ENCODE data around the gene FAM83E.

DNA sequence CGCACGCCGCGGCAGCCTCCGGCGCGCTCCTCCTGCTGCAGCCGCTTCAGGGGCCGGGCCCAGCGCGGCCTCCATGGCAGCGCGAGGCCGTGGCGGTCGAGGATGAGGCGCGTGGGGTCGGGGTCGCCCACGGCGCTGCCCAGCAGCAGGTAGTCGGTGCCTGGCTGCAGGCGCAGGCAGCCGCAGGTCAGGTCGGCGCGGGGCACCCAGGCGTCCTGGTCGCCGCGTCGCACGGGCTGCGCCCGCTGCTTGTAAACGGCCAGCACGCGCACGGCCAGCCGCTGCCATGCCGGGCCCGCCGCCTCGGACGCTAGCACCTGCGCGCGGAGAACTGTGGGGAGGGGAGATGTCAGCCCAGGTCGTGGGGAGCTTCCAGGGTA, 46.8 kb upstream of the FAM83E start:
- TF ChIP-seq, protein P1, sequence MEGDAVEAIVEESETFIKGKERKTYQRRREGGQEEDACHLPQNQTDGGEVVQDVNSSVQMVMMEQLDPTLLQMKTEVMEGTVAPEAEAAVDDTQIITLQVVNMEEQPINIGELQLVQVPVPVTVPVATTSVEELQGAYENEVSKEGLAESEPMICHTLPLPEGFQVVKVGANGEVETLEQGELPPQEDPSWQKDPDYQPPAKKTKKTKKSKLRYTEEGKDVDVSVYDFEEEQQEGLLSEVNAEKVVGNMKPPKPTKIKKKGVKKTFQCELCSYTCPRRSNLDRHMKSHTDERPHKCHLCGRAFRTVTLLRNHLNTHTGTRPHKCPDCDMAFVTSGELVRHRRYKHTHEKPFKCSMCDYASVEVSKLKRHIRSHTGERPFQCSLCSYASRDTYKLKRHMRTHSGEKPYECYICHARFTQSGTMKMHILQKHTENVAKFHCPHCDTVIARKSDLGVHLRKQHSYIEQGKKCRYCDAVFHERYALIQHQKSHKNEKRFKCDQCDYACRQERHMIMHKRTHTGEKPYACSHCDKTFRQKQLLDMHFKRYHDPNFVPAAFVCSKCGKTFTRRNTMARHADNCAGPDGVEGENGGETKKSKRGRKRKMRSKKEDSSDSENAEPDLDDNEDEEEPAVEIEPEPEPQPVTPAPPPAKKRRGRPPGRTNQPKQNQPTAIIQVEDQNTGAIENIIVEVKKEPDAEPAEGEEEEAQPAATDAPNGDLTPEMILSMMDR (IDR thresholded peaks at IDR 0.05) = no peak
- TF ChIP-seq POLR2A (IDR thresholded peaks at IDR 0.05) = no peak
- TF ChIP-seq EP300 (IDR thresholded peaks at IDR 0.05) = no peak

Measured in upper lobe of left lung (tissue), 4 donors.